GM18870 (cell line): ENCODE measurements around the gene ZIC3.

ENCODE experiments used
- ATAC-seq: cut with Tn5 transposase; IDR thresholded peaks from one replicate; pipeline ENCODE4 v1.9.1; 2021; ENCODE audit warnings: moderate library complexity; ENCODE audit not compliant: unreplicated experiment

ZIC3 gene

GRCh38 chrX:137573324-137574101, 7.6 kb downstream of the ZIC3 start:
- no peak for ATAC-seq

GRCh38 chrX:137574102-137574783, 8.3 kb downstream of the ZIC3 start:
- ATAC-seq: no peak

- ATAC-seq: no peak
Measured at GRCh38 chrX:137574784-137575293, 8.9 kb downstream of the ZIC3 start.

DNA sequence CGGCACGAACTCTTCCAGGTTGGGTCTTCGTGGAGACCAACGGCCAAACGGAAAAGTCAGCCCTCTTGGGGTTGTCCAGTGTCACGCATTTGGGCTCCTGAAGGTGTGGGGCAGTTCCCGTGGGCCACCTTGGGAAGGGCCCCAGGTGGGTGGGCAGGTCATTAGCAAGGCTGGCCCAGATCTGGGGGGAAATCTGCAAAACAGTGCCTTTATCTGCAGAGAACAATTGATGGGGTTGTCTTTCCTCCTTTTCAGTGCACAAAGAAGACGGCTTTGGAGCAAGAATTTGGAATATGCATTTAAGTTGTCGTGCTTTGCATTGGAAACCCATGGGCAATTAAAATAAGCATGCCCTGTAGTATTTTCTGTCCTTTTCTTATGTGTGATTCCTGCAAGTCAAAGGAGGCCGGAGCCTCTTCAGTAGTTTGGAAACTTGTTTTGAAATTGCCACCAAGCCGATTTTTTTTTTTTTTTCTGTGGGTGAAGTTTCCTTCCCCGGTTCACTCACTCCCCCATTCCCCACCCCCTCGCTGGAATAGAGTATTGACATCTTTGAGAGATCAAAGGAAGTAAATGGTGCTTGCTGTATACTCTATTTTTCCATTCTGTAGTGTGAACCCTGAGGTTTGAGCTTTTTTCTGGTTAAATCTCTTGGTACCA, 9.8 kb downstream of the ZIC3 start:
- ATAC-seq: no peak

DNA sequence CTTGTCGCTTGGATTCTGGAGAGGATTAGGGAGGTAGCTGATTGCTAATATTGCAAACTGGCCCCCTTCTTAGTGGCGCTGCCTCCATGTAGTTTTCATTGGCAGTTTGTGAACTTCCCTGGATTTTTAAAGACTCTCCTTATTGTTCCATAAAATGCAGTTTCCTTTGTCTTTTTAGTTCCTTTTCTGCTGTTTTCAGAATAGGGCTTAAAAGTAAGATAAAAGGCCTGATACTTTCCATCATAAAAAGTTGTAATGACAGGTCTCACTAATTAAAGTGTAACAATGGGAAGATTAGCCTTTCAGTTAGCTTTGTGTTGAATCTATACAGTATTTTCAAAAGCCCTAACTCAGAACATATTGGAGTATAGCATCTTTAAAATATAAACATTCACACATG, 21.2 kb downstream of the ZIC3 start:
- no peak for ATAC-seq

- no peak for ATAC-seq
Measured at GRCh38 chrX:137600769-137601168, 34.8 kb downstream of the ZIC3 start.
